ENCODE data around the gene ETV6.

- TF ChIP-seq CTCF (IDR thresholded peaks at IDR 0.05) = no peak
- TF ChIP-seq TCF7L2 (IDR thresholded peaks at IDR 0.05; ENCODE audit: low read depth, low read length) = no peak
- TF ChIP-seq SIN3A (IDR thresholded peaks at IDR 0.05; ENCODE audit: borderline replicate concordance, insufficient read depth, low read depth, low read length) = no peak
These were observed 187.9 kb downstream of the ETV6 start for GRCh38 chr12:11837216-11837934.

Measured in Panc1 (cell line).